Breast epithelium (tissue), 3 donors: ENCODE measurements around the gene IGSF21.

ENCODE experiments used
- POLR2AphosphoS5 ChIP-seq, 3 donors: sonication (generic); formaldehyde crosslinking; IDR thresholded peaks; one replicate each; pipeline ENCODE4 v1.6.1; 2017; ENCODE audit warnings: antibody characterized with exemption in 3 of 3
- TF ChIP-seq, protein P1 (sequence below), 3 donors: fragments of 450-650 bp; IDR thresholded peaks; one replicate each; pipeline ENCODE4 v1.5.1; 2016 to 2017; ENCODE audit warnings: antibody characterized with exemption in 3 of 3, mild to moderate bottlenecking in 3 of 3, moderate library complexity in 3 of 3

DNA sequence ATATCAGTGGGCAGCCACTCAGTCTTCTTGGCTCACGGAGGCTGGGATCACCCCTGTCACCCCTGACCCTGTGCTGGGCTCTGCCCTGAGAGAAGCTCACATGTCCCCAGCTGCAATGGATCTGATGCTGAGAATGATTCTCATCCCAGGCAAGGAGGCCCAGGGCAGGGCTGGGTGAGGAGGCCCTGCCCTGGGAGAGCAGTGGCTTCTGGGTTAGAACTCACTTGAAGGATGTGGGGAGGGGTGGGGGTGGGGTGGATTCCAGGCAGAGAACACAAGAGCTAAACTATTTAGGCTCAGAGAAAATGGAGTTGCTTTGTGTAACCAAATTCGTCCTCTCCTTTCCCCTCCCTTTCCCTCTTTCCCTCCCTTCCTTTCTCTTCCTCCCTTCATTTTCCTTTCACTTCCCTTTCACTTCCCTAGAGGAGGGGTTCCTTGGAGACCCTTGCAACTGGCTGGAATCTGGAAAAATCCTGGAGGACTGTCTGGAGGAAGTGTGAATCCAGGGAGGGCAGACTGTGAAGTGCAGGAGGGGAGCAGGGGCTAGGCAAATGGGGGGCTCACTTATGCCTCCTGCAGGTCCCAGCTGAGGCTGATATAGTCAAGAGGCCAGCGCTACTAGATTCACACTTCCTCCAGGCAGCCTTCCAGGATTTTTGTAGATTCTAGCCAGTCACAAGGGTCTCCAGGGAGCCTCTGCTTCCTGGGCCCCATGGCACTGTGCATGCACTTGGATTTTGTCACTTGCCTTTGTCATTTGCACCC is 47.0 kb downstream of the IGSF21 start:
- no peak for TF ChIP-seq POLR2AphosphoS5 (IDR thresholded peaks at IDR 0.05)
- TF ChIP-seq, protein P1, sequence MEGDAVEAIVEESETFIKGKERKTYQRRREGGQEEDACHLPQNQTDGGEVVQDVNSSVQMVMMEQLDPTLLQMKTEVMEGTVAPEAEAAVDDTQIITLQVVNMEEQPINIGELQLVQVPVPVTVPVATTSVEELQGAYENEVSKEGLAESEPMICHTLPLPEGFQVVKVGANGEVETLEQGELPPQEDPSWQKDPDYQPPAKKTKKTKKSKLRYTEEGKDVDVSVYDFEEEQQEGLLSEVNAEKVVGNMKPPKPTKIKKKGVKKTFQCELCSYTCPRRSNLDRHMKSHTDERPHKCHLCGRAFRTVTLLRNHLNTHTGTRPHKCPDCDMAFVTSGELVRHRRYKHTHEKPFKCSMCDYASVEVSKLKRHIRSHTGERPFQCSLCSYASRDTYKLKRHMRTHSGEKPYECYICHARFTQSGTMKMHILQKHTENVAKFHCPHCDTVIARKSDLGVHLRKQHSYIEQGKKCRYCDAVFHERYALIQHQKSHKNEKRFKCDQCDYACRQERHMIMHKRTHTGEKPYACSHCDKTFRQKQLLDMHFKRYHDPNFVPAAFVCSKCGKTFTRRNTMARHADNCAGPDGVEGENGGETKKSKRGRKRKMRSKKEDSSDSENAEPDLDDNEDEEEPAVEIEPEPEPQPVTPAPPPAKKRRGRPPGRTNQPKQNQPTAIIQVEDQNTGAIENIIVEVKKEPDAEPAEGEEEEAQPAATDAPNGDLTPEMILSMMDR (IDR thresholded peaks at IDR 0.05): no peak
